Inferior parietal cortex (tissue), 1 donor: Measurements from ENCODE around the gene NFE2L1.
A peak's percentile ranks its signal among the peaks of the same experiment; 100 is the strongest.
"Not testable (repeated sequence)": the region's sequence is repeated elsewhere in the genome, so short reads cannot be mapped to it uniquely, and the experiment has no call there.

ENCODE experiments used
- DNase-seq: peaks from one replicate; pipeline ENCODE4 v3.0.0-alpha.2; 2016; ENCODE audit errors: extremely low spot score

NFE2L1 gene

GRCh38 chr17:48068491-48068961, 20.4 kb downstream of the NFE2L1 start:
- DNase-seq, result no peak

DNA sequence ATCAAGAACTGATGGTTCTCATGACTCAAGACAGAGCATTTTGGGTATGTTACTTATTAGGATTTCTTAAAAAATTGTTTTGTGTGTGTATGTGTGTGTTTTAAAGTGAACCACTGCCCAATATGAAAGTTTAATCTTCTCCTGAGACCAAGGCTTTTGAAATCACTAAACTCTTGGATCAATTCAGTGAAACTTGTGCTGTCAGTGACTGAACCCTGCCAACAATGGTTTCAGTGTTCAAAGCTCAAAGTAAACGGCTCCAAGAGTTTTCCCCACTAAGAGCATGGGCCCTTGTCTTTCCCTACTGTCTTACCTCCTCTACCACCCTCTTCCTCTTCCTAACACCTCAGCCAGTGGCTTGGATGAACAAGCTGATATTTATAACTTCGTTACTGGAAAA, 22.0 kb downstream of the NFE2L1 start:
- no peak for DNase-seq

DNA sequence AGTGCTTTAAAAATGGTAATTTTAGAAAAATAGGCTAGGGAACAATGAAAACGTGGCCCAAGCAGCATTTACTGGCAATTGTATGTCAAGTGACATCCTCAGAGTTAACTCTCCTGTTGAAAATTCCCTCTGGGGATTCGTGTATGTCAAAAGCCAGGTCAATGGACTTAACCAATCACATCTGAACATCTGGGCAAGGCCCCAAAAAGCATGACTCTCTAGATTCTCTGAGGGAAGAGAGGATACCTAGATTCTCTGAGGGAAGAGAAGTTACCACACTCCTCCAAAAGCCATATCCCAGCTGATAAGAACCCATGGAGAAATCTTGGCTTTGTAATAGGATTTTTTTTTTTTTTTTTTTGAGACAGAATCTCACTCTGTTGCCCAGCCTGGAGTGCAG, 23.5 kb downstream of the NFE2L1 start:
- DNase-seq, result no peak

DNA sequence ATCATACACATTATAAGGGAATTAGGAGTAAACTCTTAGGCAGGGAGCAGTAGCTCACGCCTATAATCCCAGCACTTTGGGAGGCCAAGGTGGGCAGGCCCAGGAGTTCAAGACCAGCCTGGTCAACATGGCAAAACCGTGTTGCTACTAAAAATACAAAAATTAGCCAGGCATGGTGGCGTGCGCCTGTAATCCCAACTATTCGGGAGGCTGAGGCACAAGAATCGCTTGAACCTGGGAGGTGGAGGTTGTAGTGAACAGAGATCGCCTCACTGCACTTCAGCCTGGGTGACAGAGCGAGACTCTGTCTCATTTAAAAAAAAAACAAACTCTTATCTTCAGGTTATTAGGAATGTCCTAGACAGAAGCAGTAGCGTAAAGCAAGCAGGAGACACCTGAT, 24.7 kb downstream of the NFE2L1 start:
- DNase-seq, result not testable (repeated sequence)

DNA sequence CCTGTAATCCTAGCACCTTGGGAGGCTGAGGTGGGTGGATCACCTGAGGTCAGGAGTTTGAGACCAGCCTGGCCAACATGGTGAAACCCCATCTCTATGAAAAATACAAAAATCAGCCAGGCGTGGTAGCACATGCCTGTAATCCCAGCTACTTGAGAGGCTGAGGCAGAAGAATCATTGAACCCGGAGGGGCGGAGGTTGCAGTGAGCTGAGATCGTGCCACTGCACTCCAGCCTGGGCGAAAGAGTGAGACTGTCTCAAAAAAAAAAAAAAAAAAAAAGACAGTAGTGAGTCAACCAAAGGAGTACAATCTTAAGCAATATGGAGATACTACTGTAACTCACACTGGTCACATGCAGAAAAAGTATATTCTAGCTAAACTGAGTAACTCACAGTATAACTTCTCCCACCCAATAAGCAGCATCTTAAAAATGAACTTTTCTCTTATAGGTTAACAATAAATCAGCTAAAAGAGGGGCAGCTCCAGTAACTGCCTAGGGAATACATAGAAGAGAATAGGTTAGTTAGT, 25.5 kb downstream of the NFE2L1 start:
- DNase-seq, result not testable (repeated sequence)

- peak; percentile 91 for DNase-seq
Observed at GRCh38 chr17:48074322-48075081, 26.3 kb downstream of the NFE2L1 start.

GRCh38 chr17:48077152-48077551, 29.0 kb downstream of the NFE2L1 start:
- not testable (repeated sequence) for DNase-seq

GRCh38 chr17:48081858-48082257, 33.7 kb downstream of the NFE2L1 start:
- no peak for DNase-seq

DNA sequence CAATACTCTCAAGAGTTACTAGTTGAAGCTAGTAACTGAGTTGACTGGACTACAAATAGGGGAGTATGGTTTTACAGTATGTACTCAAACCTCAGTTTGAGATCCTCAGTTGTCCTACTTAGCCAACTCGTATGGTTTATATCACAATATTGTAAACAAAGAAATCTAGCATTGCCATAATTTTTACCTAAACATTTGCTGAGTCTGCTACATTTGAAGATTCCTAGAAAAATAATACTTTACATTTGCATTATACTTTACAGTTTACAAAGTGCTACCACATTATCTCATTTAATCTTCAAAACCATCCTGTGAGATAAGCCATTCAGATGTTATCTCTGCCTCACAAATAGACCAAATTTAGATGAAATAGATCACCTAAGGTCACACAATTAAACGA, 36.8 kb downstream of the NFE2L1 start:
- no peak for DNase-seq

- no peak for DNase-seq
Observed at GRCh38 chr17:48093341-48094045, 45.3 kb downstream of the NFE2L1 start.

DNA sequence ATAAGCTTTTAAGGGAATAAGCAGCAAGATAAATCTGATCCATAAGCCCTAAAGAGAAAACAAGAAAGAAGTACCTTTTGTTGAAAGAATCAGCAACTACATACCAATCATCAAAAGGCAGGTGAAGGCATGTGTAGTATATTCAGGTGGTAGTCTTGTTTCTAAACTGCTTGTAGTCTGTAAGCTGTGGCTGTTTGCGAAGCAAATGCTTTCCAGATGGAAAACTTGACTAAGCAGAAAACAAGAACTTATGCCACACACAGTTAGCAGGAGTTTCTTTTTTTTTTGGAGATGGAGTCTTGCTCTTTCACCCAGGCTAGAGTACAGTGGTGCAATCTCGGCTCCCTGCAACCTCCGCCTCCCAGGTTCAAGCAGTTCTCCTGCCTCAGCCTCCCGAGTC, 47.5 kb downstream of the NFE2L1 start:
- no peak for DNase-seq

DNA sequence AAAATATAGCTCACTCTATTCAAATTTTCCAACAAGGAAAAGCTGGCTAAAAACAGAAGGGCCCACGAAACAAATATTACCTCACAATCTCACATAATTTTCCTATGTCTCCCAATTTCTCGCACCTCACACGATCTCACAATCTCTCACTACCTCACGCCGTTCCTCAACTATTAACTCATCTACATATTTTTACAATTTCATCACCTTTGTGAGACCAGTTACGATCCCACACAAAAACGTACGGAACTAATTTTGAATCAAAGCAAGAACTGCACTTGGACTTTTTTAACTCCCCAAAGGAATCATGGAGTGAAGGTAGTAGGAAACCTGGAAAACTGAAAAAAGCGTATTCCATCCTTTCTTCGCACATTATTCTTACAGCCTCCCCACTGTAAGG, 52.0 kb downstream of the NFE2L1 start:
- no peak for DNase-seq

- DNase-seq, result no peak
Observed at GRCh38 chr17:48100591-48101011, 52.4 kb downstream of the NFE2L1 start.

DNA sequence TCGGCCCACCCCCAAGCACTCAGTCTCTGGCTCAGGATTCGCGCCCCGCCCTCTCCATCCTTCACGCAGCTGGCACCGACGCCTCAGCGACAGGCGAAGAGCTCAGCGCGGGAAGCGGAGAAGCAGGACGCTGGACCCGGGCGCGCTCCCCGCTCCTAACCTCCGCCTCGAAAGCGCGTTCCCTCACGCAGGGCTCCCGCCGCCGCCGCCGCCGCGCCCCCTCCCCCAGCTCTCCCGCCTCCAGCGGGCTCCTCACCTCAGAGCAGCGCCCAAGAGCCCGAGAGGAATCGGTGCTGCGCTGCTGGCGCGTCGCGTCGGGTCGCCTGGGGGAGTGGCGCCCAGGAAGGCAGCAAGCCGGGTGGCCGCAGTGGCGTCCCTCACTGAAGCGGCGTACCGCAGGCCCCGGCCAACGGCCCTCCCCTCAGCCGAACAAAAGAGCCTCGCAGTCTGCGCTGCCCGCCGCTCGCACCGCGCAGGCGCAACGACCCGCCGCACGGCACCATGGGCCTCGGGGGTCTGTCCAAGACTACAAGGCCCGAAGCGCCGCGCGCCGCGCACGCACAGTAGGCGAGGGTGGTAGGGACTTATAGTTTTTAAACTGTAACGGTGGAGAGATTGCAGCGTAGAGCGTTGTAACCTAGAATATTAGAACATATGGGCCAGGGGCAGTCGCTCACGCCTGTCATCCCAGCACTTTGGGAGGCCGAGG, 53.0 kb downstream of the NFE2L1 start, which contains the start of gene CBX1:
Gene CBX1, minus strand, starts transcription at position 467 of the 709 bp plus-strand sequence. CDS start 24,474 bp downstream, outside the sequence.
- peak; percentile 96 for DNase-seq

- DNase-seq, result no peak
Observed at GRCh38 chr17:48102043-48102750, 54.0 kb downstream of the NFE2L1 start.

DNA sequence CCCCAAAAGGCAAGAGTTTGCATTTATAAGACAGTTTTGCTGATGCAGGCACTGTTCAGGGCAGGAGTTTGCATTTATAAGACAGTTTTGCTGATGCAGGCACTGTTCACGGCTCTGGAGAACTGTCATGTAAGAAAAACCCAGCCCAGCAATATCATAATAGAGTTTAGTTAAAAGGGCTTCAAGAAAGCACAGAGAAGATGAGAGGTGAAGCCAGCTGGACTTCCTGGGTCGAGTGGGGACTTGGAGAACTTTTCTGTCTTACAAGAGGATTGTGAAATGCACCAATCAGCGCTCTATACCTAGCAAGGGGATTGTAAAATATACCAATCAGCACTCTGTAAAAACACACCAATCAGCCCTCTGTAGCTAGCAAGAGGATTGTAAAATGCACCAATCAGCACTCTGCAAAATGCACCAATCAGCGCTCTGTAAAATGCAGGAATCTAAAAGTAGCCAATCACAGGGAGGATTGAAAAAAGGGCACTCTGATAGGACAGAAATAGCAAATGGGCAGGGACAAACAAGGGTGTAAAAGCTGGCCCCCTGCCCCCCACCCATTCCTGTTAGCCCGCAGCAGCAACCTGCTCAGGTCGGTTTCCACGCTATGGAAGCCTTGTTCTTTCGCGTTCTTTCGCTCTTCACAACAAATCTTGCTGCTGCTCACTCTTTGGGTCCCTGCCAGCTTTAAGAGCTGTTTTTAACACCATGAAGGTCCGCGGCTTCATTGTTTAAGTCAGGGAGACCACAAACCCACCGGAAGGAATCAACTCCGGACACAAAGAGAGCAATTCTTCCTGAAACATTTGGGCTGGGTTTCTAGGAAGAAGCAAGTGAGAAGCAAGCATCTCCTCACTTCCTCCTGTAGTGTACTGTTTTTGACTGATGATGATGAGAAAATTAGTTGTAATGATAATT, 54.9 kb downstream of the NFE2L1 start:
- DNase-seq, result no peak

DNA sequence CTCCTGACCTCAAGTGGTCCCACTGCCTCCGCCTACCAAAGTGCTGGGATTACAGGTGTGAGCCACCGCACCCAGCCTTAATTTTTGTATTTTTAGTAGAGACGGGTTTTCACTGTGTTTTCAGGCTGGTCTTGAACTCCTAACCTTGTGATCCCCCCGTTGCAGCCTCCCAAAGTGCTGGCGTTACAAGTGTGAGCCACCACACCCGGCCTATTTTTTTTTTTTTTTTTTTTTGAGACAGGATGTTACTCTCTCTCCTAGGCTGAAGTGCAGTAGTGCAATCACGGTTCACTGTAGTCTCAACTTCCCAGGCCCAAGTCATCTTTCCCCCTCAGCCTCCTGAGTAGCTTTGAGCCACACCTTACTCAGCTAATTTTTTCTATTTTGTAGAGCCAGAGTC, 56.3 kb downstream of the NFE2L1 start:
- no peak for DNase-seq

DNA sequence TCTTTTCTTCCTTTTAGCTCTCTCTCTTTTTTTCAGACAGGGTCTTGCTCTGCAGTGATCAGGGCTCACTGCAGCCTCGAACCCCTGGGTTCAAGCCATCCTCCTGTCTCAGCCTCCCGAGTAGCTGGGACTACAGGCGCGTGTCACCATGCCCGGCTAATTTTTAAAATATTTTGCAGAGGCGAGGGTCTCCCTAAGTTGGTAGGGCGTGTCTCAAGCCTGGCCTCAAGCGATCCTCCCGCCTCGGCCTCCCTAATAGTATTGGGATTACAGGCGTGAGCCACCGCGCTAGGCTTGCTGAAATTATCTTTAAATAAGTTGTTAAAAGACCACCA, 58.6 kb downstream of the NFE2L1 start:
- DNase-seq, result no peak

DNA sequence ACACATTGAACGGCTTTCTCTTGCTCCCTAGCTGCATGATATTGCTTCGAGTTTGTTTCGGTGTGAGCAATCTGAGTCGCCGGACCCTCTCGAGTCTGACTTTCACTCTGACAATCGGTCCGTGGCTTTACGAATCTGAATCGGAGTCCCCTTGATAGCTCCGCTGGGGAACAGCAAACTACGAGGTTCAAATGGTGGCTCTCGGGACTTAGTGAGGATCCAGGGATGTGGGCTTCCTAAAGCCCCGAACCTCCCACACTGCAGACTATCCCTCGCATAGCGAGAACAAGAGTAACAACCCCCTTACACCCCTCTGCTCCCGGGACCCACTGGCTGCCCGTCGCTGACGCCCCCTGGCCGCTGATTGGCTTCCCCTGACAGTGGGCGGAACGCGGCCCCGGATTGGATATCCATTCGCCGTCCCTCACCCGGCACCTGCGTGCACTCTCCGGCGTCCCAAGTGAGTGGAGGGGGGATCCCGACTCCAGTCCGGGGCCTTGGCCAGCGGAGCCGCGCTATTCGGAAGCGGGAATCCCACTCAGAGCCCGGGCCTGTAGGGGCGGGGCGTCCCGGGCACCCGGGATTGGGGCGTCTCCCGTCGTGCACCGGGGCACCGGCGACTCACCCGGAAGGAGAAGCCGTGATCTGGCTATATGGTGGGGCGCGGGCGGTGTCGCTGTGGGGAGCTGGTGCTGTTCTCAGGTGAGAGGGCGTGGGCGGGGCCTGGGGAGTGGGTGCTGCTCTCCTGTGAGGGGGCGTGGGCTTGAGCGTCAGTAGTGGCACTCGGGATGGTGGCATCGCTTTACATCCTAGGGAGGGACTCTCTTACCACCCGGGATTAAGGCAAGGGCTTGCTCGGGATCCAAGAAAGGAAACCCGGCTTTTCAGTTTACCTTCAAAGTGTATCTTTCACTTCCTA, 59.2 kb downstream of the NFE2L1 start, which contains the start of gene SNX11:
Gene SNX11, plus strand, starts transcription at position 630 of the 919 bp plus-strand sequence. CDS start 4,278 bp downstream, outside the sequence.
- DNase-seq, result peak; percentile 90
